OCI-LY7 (cell line): Measurements from ENCODE around the gene KIF1A. TPM values are rescaled to one million over a fixed set of nuclear protein-coding genes. Genes with fewer than 3 reads are reported as not detected.

Experiments
- BruUV-seq: library from RNA; stranded (reverse); fragments of 400-500 nt; replicated peaks from 2 replicates; lab custom pipeline; 2021; lab: Mats Ljungman, UMichigan
- CTCF ChIA-PET: fragments of 300-600 bp; sonication (Branson Sonifier 250); formaldehyde crosslinking; loops from one replicate; lab custom pipeline; 2022; ENCODE audit warnings: antibody characterized with exemption; ENCODE audit not compliant: unreplicated experiment; lab: Charles Lee
- POLR2A ChIA-PET: fragments of 300-600 bp; sonication (Branson Sonifier 250); formaldehyde crosslinking; loops from one replicate; lab custom pipeline; 2022; ENCODE audit warnings: antibody characterized with exemption; lab: Charles Lee
- DNase-seq: peaks from one replicate; pipeline ENCODE4 v3.0.0-alpha.2; 2015; ENCODE audit warnings: low spot score
- H2AFZ ChIP-seq: fragments of 200-600 bp; sonication (generic), shearing (Covaris generic); 2 replicates; pipeline ENCODE4 v1.6.1; 2014; ENCODE audit warnings: mild to moderate bottlenecking, antibody characterized with exemption, low read length, moderate library complexity
- H3K27ac ChIP-seq: fragments of 200-600 bp; sonication (generic); 2 replicates; pipeline ENCODE4 v1.5.1; 2014; ENCODE audit warnings: mixed run types, low read depth, mild to moderate bottlenecking, moderate library complexity, low read length, inconsistent platforms; ENCODE audit not compliant: poor library complexity, severe bottlenecking
- H3K36me3 ChIP-seq: fragments of 200-600 bp; sonication (generic); 2 replicates; pipeline ENCODE4 v1.6.1; 2014; ENCODE audit warnings: mild to moderate bottlenecking, antibody characterized with exemption, low read length, moderate library complexity, mixed read lengths; ENCODE audit not compliant: insufficient read depth
- H3K4me1 ChIP-seq: fragments of 200-600 bp; sonication (generic); 2 replicates; pipeline ENCODE4 v1.5.1; 2014; ENCODE audit warnings: mild to moderate bottlenecking, low read length; ENCODE audit not compliant: insufficient read depth, poor library complexity, severe bottlenecking
- H3K4me2 ChIP-seq: fragments of 200-600 bp; sonication (generic); 2 replicates; pipeline ENCODE4 v1.6.1; 2014; ENCODE audit warnings: mild to moderate bottlenecking, low read length
- H3K4me3 ChIP-seq: fragments of 200-600 bp; sonication (generic); 2 replicates; pipeline ENCODE4 v1.5.1; 2014; ENCODE audit warnings: mild to moderate bottlenecking, low read depth, low read length; ENCODE audit not compliant: poor library complexity, severe bottlenecking
- H3K79me2 ChIP-seq: fragments of 200-600 bp; sonication (generic); 2 replicates; pipeline ENCODE4 v1.6.1; 2016; ENCODE audit warnings: low read depth, mild to moderate bottlenecking, low read length, moderate library complexity, mixed read lengths; ENCODE audit not compliant: insufficient read depth
- H3K9me2 ChIP-seq: fragments of 200-600 bp; sonication (generic); 2 replicates; pipeline ENCODE4 v1.6.1; 2016; ENCODE audit warnings: mild to moderate bottlenecking, low read length, mixed read lengths; ENCODE audit not compliant: insufficient read depth
- H3K9me3 ChIP-seq: fragments of 200-600 bp; sonication (generic); 2 replicates; pipeline ENCODE4 v1.6.1; 2014; ENCODE audit warnings: mild to moderate bottlenecking, mixed run types, low read length, mixed read lengths
- H4K20me1 ChIP-seq: fragments of 200-600 bp; sonication (generic); 2 replicates; pipeline ENCODE4 v1.6.1; 2014; ENCODE audit warnings: mild to moderate bottlenecking, antibody characterized with exemption, low read length, moderate library complexity, mixed read lengths; ENCODE audit not compliant: insufficient read depth
- EZH2phosphoT487 ChIP-seq: fragments of 200-600 bp; sonication (generic); IDR thresholded peaks from 2 replicates; pipeline ENCODE4 v1.6.1; 2018; ENCODE audit warnings: low read depth, borderline replicate concordance, mild to moderate bottlenecking, mixed run types, antibody characterized with exemption, low read length, moderate library complexity, mixed read lengths
- intact Hi-C: fragments of 100-400 bp; cut with micrococcal nuclease; formaldehyde crosslinking; loops from one replicate; pipeline ENCODE4 v1.10.0; 2022; ENCODE audit not compliant: unreplicated experiment
- total RNA-seq, 2 experiments: library from RNA; depleted of rRNA in 1 of 2; stranded (reverse); fragments of >200 nt in 1 of 2; shearing (Covaris generic) in 1 of 2; gene quantifications; 2 replicates each; pipeline ENCODE4 v1.2.3, GENCODE V29; 2014 to 2022
- TF ChIP-seq, protein P1 (sequence below): fragments of 200-600 bp; sonication (generic); conservative IDR thresholded peaks from 2 replicates; pipeline ENCODE4 v1.5.1; 2014; ENCODE audit warnings: mild to moderate bottlenecking, antibody characterized with exemption, low read length, moderate library complexity, mixed read lengths

The KIF1A gene
- total RNA-seq, 2 experiments from 2014 or later: not detected

DNA sequence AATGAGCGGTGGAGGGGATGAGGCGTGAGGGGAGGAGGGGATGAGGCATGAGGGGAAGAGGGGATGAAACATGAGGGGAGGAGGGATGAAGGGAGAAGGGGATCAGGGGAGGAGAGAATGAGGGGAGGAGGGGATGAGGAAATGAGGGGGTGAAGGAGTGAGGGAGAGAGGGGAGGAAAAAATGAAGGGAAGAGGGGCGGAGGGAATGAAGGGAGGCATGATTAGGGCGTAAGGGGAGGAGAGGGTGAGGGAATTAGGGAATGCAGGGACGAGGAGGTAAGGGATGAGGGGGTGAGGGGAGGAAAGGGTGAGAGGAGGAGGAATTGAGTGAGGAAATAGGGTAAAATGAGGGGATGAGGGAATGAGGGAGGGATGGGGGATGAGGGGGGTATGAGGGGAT lies 87.8 kb downstream of the KIF1A start:
- TF ChIP-seq, protein P1, sequence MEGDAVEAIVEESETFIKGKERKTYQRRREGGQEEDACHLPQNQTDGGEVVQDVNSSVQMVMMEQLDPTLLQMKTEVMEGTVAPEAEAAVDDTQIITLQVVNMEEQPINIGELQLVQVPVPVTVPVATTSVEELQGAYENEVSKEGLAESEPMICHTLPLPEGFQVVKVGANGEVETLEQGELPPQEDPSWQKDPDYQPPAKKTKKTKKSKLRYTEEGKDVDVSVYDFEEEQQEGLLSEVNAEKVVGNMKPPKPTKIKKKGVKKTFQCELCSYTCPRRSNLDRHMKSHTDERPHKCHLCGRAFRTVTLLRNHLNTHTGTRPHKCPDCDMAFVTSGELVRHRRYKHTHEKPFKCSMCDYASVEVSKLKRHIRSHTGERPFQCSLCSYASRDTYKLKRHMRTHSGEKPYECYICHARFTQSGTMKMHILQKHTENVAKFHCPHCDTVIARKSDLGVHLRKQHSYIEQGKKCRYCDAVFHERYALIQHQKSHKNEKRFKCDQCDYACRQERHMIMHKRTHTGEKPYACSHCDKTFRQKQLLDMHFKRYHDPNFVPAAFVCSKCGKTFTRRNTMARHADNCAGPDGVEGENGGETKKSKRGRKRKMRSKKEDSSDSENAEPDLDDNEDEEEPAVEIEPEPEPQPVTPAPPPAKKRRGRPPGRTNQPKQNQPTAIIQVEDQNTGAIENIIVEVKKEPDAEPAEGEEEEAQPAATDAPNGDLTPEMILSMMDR: no peak
- TF ChIP-seq EZH2phosphoT487: no peak
- DNase-seq: no peak
- CTCF ChIA-PET: no interaction called here
- Histone ChIP-seq H3K27ac (no peak overlapping the region), H3K9me2 (no peaks in the 10 kb centered on the region), H3K9me3 (no peaks in the 10 kb centered on the region), H3K79me2 (no peaks in the 10 kb centered on the region), H3K4me1 (no peaks in the 10 kb centered on the region), H3K4me2 (no peak overlapping the region), H4K20me1 (no peaks in the 10 kb centered on the region), H2AFZ (no peak overlapping the region), H3K36me3 (no peaks in the 10 kb centered on the region), H3K4me3 (no peak overlapping the region)
- intact Hi-C loops: no loop called here
- BruUV-seq: no TSS peak
- POLR2A ChIA-PET: no interaction called here

DNA sequence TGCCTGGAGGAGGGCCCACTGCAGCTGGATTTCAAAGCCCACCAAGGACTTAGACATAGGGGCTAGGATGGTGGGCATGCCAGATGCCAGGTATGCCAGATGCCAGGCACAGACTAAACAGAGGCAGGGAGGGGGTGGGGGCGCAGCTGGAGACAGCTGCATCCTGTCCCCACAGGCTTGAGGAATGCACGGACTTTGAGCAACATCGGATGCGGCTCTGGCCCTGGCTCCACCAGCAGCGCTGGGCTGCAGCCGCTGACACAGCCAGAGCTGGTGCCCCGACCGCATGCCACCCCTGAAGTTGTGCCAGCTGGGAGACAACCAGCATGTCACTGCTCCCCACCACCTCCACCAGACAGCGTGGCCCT lies 88.9 kb downstream of the KIF1A start:
- intact Hi-C loops: no loop called here
- H2AFZ ChIP-seq: no peak overlapping the region
- no peaks in the 10 kb centered on the region for H3K9me2 ChIP-seq
- H4K20me1 ChIP-seq: no peaks in the 10 kb centered on the region
- no peak overlapping the region for H3K27ac ChIP-seq
- H3K36me3 ChIP-seq: no peaks in the 10 kb centered on the region
- ChIA-PET CTCF (interaction anchor here (0.5 kb wide), 1 partner anchor 58 kb away, joined by 3 read pairs; no protein-coding TSS in a partner anchor), POLR2A (no interaction called here)
- BruUV-seq: no TSS peak
- DNase-seq: no peak
- no peaks in the 10 kb centered on the region for H3K79me2 ChIP-seq
- H3K9me3 ChIP-seq: no peaks in the 10 kb centered on the region
- H3K4me1 ChIP-seq: no peaks in the 10 kb centered on the region
- no peak for TF ChIP-seq EZH2phosphoT487
- TF ChIP-seq, protein P1: no peak
- no peak overlapping the region for H3K4me2 ChIP-seq
- no peak overlapping the region for H3K4me3 ChIP-seq

DNA sequence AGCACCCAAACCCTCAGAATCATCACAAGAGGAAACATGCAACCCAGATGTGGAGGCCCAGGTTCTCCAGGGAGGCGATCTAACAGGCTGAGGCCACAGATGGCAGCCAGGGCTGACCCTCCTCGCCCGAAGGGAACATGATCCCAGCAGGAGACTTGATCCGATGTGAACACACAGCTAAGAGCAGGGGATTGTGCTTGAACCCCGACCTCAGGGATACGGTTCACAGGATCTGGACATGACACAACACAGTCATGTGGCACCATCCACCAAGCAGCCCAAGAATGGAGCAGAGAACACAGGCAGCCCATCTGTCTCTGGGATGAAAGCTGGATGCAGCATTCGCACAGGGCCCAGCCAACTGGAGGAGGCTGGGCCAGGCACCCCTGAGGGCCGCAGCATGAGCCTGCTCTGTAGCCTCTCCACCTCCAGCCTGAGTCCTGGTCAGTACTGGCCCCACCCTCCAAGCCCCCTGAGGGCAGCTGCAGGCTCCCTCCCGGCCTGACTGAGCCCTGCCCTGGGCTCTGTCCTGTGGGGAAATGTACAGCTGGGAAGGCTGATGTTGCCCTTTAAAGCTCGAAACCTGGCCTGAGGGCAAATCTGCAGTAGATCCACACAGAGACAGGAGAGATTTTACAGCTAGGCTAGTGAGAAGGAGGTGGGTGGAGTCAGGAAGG lies 89.4 kb downstream of the KIF1A start:
- intact Hi-C loops: no loop called here
- POLR2A ChIA-PET: no interaction called here
- H3K36me3 ChIP-seq: no peaks in the 10 kb centered on the region
- no peaks in the 10 kb centered on the region for H3K9me2 ChIP-seq
- CTCF ChIA-PET: interaction anchor here (0.5 kb wide), 1 partner anchor 59 kb away, joined by 3 read pairs; no protein-coding TSS in a partner anchor
- H4K20me1 ChIP-seq: no peaks in the 10 kb centered on the region
- no peaks in the 10 kb centered on the region for H3K4me1 ChIP-seq
- H2AFZ ChIP-seq: no peak overlapping the region
- no peak overlapping the region for H3K27ac ChIP-seq
- no peaks in the 10 kb centered on the region for H3K9me3 ChIP-seq
- no peak overlapping the region for H3K4me2 ChIP-seq
- no peak for DNase-seq
- TF ChIP-seq, protein P1: no peak
- no peak for TF ChIP-seq EZH2phosphoT487
- H3K4me3 ChIP-seq: no peak overlapping the region
- BruUV-seq: no TSS peak
- no peaks in the 10 kb centered on the region for H3K79me2 ChIP-seq
